Activated naive CD8-positive, alpha-beta T cell treated with anti-CD3 and anti-CD28 coated beads, Interleukin-2, amount 50 U/mL, for 16 hours (primary cell): ENCODE data around the gene POLDIP2.

Source experiments
- DNase-seq: peaks from one replicate; pipeline ENCODE4 v3.0.0-alpha.2; 2020; ENCODE audit warnings: low read depth, low spot score

The POLDIP2 gene

DNA sequence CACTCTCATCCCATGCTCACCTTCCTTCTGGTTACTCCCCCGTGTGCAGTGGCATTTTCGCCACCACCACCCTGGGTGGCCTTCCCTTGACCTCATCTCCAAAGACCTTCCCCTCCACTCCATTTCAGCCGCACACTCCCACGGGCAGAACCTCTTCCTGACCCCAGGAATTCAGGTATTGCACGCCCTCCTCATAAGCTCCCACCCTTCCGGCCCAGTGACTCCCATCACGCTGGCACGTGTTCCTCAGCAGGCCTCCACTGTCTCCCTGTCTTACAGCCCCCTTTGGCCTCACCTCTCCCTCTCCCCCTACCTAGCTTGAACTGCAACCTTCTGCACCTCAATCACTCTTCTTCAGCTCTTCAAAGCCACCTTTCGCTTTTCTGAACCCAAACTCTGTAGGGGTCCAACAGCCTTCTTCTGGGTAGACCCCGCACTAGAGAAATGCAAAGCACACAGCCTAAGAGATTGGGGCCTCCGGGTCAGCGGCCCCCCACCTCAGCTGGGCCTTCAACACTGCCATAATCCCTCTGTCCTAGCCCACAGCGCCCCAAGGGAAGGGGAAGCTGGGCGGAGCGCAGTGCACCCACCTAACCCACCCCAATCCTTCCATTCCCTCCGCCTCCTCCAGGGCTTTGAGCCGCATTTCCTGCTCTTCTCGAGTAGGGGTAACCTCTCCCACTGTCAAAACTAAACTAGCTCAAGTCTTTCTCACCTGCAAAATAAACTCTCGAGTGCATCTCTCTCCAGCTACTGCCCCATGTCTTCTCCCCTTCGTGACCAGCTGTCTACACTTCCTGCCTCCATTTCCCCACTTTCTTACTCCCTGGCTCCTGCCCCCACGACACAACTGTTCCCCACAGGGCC lies 40.0 kb downstream of the POLDIP2 start:
- DNase-seq = no peak

DNA sequence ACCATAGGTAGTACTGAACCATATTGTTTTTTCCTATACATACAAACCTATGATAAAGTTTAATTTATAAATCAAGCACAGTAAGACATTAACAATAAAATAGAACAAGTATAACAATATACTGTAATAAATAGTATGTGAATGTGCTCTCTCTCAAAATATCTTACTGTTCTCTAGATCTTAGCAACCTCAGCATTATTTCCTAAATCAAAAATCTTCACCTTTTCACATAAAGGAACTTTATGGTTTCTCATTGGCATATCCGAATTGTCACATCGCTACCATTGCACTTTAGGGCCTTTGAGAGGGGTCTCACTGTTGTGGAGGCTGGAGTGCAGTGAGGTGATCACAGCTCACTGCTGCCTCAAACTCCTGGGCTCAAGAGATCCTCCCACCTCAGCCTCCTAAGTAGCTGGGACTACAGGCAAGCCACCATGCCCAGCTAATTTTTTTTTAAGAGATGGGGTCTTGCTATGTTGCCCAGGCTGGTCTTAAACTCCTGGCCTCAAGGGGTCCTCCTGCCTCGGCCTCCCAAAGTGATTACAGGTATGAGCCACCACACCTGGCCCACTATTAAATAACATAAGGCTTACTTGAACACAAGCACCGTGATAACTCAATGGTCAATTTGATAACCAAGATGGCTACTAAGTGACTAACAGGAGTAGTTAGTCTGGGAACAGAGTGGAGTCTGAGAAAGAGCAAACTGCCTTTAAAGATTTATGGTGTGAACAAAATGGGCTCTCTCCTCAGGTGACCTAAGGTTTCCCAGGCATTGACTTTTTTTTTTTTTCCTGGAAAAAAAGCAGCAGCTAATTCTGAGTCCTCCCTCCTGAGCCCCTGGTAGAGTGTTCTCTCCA lies 41.3 kb downstream of the POLDIP2 start:
- DNase-seq = no peak

DNA sequence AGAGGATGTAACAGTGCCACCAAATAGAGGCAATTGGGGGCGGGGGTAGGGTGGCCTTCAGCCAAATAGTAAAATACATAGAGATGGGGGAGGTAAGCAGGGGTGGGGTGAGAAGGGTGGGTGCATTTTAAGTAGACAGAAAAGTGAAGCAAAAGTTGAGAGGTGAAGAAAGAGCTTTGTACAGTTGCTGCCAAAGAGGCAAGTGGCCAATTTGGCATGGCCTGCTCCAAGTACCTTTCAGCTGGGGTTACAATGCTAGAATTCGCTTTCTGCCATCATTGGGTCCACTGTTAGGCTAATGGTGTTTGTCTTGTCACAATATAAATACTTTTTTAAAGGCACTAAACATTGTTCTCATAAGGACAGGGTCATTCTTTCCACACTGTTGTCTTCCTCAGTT lies 43.5 kb downstream of the POLDIP2 start:
- DNase-seq = no peak

DNA sequence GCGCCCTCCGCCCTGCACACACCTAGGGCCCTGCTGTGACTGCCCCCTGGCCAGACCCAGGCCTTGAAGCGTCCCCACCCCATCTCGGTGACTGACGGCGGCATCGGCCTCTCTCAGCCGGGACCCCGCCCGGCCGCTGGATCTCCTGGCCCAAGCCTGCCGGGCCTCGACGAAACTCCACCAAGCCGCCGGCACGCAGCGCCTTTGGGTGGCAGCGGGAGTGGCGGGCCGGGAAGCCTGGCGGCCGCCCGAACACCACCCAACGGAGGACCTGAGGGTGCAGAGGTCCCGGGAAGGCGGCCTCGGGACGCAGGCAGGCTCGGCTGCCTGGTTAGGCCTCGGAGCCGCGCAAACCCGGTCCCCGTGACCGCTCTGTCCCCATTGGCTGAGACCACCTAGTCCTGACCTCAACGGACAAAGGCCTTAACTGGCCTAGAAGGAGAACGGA lies 50.3 kb downstream of the POLDIP2 start:
- no peak for DNase-seq

DNA sequence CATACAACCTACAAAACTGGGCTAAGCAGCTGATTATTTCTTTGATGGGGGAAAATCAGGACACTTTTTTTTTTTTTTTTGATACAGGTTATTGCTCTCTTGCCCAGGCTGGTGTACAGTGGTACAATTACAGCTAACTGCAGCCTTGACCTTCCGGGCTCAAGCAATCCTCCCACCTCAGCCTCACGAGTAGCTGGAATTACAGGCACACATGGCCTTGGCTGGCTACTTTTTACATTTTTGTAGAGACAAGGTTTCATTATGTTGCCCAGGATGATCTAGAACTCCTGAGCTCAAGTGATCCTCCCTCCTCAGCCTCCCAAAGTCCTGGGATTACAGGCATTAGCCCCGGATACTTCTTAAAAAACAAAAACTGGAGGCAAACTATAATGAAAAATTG lies 58.9 kb downstream of the POLDIP2 start:
- no peak for DNase-seq
